ENCODE measurements around the gene BATF3.

The BATF3 gene, protein sequence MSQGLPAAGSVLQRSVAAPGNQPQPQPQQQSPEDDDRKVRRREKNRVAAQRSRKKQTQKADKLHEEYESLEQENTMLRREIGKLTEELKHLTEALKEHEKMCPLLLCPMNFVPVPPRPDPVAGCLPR

DNA sequence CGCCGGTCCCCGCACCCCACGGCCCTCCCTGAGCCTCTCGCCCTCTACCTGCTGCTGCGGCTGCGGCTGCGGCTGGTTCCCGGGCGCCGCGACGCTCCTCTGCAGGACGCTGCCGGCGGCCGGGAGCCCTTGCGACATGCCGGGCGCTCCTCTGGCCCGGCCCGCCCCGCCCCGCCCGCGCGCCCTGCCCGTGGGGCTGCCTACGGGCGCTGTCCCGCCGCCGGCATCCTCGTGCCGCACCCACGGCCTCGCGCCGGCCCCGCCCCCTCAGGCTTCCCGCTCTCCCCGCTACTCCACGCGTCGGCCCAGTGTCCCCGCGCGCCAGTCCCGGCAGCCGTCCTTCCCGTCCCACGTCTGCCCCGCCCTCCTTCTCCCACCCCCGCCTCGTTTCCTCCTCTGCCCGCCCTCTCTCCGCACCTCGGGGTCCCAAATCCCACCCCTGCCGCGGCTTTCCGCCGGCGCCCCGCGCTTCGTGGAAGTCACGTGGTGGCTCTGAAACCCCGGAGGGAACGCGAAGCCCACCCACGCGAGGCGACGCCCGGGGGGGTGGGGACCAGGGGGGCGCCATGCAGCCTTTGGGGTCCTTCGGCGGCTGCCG, at the start of gene BATF3:
BATF3 (minus strand) TSS at position 216 of the 598 bp plus-strand sequence; CDS start at position 138, 78 bp downstream.
- H3K79me2 ChIP-seq (ENCODE audit: insufficient read depth, low read length) = peaks cover 17% of the 10 kb centered on the region
- no peaks in the 10 kb centered on the region for H3K9me3 ChIP-seq (ENCODE audit: insufficient read depth, low read depth, low read length)
- H2AFZ ChIP-seq (ENCODE audit: low read length) = peak within 1 kb of the TSS; percentile 99
- H4K20me1 ChIP-seq (ENCODE audit: insufficient read depth, low read length, poor library complexity, severe bottlenecking) = no peaks in the 10 kb centered on the region
- peak within 1 kb of the TSS; percentile 68 for H3K9ac ChIP-seq (ENCODE audit: low read depth, low read length, poor library complexity, severe bottlenecking)
- no peaks in the 10 kb centered on the region for H3K27me3 ChIP-seq (ENCODE audit: insufficient read depth, low read length, poor library complexity, severe bottlenecking)
- no peaks in the 10 kb centered on the region for H3K9me2 ChIP-seq (replicated peaks; ENCODE audit: low read depth, low read length)
- TF ChIP-seq EZH2phosphoT487 (IDR thresholded peaks at IDR 0.05; ENCODE audit: borderline replicate concordance) = no peak
- TF ChIP-seq, protein P1, sequence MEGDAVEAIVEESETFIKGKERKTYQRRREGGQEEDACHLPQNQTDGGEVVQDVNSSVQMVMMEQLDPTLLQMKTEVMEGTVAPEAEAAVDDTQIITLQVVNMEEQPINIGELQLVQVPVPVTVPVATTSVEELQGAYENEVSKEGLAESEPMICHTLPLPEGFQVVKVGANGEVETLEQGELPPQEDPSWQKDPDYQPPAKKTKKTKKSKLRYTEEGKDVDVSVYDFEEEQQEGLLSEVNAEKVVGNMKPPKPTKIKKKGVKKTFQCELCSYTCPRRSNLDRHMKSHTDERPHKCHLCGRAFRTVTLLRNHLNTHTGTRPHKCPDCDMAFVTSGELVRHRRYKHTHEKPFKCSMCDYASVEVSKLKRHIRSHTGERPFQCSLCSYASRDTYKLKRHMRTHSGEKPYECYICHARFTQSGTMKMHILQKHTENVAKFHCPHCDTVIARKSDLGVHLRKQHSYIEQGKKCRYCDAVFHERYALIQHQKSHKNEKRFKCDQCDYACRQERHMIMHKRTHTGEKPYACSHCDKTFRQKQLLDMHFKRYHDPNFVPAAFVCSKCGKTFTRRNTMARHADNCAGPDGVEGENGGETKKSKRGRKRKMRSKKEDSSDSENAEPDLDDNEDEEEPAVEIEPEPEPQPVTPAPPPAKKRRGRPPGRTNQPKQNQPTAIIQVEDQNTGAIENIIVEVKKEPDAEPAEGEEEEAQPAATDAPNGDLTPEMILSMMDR (conservative IDR thresholded peaks at IDR 0.05; ENCODE audit: low read length) = no peak
- H3K36me3 ChIP-seq (ENCODE audit: insufficient read depth, low read length) = no peaks in the 10 kb centered on the region
- H3K4me3 ChIP-seq (ENCODE audit: low read length, poor library complexity, severe bottlenecking) = peak within 1 kb of the TSS; percentile 83
- peaks cover 20% of the 10 kb centered on the region for H3K4me1 ChIP-seq (ENCODE audit: insufficient read depth, low read length, poor library complexity, severe bottlenecking)
- H3F3A ChIP-seq (ENCODE audit: low read depth) = peaks cover 18% of the 10 kb centered on the region; the same call in 1 of the 2 replicates
- H3K4me2 ChIP-seq (ENCODE audit: low read depth, low read length, poor library complexity, severe bottlenecking) = peak within 1 kb of the TSS; percentile 96

DNA sequence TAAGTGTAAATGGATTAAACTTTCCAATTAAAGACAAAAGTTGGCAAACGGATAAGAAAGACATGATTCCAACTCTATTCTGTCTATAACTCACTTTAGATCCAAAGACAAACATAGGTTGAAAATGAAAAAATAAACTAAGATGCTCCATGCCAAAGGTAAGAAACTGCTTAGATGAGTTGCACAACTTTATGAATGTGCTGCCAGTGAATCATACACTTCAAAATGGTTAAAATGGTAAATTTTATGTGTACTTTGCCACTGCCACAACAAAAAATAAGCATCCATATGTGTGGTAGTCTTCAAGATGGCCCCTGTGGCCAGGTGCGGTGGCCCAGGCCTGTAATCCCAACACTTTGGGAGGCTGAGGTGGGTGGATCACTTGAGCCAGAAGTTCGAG, 46.9 kb upstream of the BATF3 start:
- Histone ChIP-seq H3F3A (ENCODE audit: low read depth) (no peaks in the 10 kb centered on the region), H3K4me2 (ENCODE audit: low read depth, low read length, poor library complexity, severe bottlenecking) (no peak overlapping the region), H3K4me3 (ENCODE audit: low read length, poor library complexity, severe bottlenecking) (no peak overlapping the region), H3K36me3 (ENCODE audit: insufficient read depth, low read length) (peaks cover 3% of the 10 kb centered on the region; the same call in 1 of the 2 replicates), H2AFZ (ENCODE audit: low read length) (no peak overlapping the region), H4K20me1 (ENCODE audit: insufficient read depth, low read length, poor library complexity, severe bottlenecking) (peaks cover under 1% of the 10 kb centered on the region), H3K9me2 (replicated peaks; ENCODE audit: low read depth, low read length) (no peaks in the 10 kb centered on the region), H3K9me3 (ENCODE audit: insufficient read depth, low read depth, low read length) (peaks cover 4% of the 10 kb centered on the region; the same call in 1 of the 2 replicates), H3K4me1 (ENCODE audit: insufficient read depth, low read length, poor library complexity, severe bottlenecking) (peaks cover 9% of the 10 kb centered on the region), H3K9ac (ENCODE audit: low read depth, low read length, poor library complexity, severe bottlenecking) (no peak overlapping the region), H3K27me3 (ENCODE audit: insufficient read depth, low read length, poor library complexity, severe bottlenecking) (no peaks in the 10 kb centered on the region), H3K79me2 (ENCODE audit: insufficient read depth, low read length) (peaks cover 40% of the 10 kb centered on the region)
- TF ChIP-seq, protein P1 (conservative IDR thresholded peaks at IDR 0.05; ENCODE audit: low read length) = no peak
- TF ChIP-seq EZH2phosphoT487 (IDR thresholded peaks at IDR 0.05; ENCODE audit: borderline replicate concordance) = no peak

DNA sequence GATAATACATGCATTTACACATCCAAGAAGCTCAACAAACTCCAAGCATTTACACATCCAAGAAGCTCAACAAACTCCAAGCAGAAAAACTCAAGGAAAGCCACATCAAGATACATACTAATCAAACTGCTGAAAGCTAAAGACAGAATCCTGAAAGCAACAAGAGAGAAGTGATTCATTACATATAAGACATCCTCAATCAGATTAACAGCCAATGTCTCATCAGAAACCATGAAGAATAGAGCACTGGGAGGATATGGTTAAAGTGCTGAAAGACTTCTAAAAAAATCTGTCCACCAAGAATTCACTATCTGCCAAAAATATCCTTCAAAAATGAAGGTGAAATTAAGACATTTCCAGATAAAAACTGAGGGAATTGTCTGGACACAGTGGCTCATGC, 45.7 kb upstream of the BATF3 start:
- Histone ChIP-seq H3K9ac (ENCODE audit: low read depth, low read length, poor library complexity, severe bottlenecking) (no peak overlapping the region), H2AFZ (ENCODE audit: low read length) (no peak overlapping the region), H3K36me3 (ENCODE audit: insufficient read depth, low read length) (peaks cover 11% of the 10 kb centered on the region), H3K4me3 (ENCODE audit: low read length, poor library complexity, severe bottlenecking) (no peak overlapping the region), H4K20me1 (ENCODE audit: insufficient read depth, low read length, poor library complexity, severe bottlenecking) (no peaks in the 10 kb centered on the region), H3K9me2 (replicated peaks; ENCODE audit: low read depth, low read length) (no peaks in the 10 kb centered on the region), H3K4me2 (ENCODE audit: low read depth, low read length, poor library complexity, severe bottlenecking) (no peak overlapping the region), H3K27me3 (ENCODE audit: insufficient read depth, low read length, poor library complexity, severe bottlenecking) (no peaks in the 10 kb centered on the region), H3K79me2 (ENCODE audit: insufficient read depth, low read length) (peaks cover 41% of the 10 kb centered on the region), H3F3A (ENCODE audit: low read depth) (no peaks in the 10 kb centered on the region), H3K9me3 (ENCODE audit: insufficient read depth, low read depth, low read length) (peaks cover 9% of the 10 kb centered on the region; the same call in 1 of the 2 replicates), H3K4me1 (ENCODE audit: insufficient read depth, low read length, poor library complexity, severe bottlenecking) (peaks cover 9% of the 10 kb centered on the region)
- TF ChIP-seq, protein P1 (conservative IDR thresholded peaks at IDR 0.05; ENCODE audit: low read length) = no peak
- TF ChIP-seq EZH2phosphoT487 (IDR thresholded peaks at IDR 0.05; ENCODE audit: borderline replicate concordance) = no peak
